HepG2 (cell line): ENCODE measurements around the gene RNU2-63P. TPM values are rescaled to one million over a fixed set of nuclear protein-coding genes. Genes with fewer than 3 reads are reported as not detected.
A peak's percentile ranks its signal among the peaks of the same experiment; 100 is the strongest.

Experiments used
- CC2D1A ChIP-seq: sonication (generic); formaldehyde crosslinking; IDR thresholded peaks from 2 replicates; pipeline ENCODE4 v1.8.1; 2023; ENCODE audit warnings: mild to moderate bottlenecking, missing genetic modification reagents
- CREB1 ChIP-seq, 2 experiments: fragments of 450-650 bp in 1 of 2; IDR thresholded peaks; 2 replicates each; pipeline ENCODE4 v1.6.1; 2016 to 2017; ENCODE audit warnings: control low read depth in 1 of 2, mild to moderate bottlenecking in 1 of 2, missing compliant biosample characterization in 1 of 2, missing genetic modification characterization in 1 of 2
- EZH2 ChIP-seq: conservative IDR thresholded peaks from 2 replicates; pipeline ENCODE4 v1.6.1; 2012; ENCODE audit warnings: mild to moderate bottlenecking, low read depth, low read length, moderate library complexity
- HOXD1 ChIP-seq: sonication (generic); formaldehyde crosslinking; IDR thresholded peaks from 2 replicates; pipeline ENCODE4 v1.5.0; 2020; ENCODE audit warnings: missing genetic modification reagents
- KDM1A ChIP-seq: IDR thresholded peaks from 2 replicates; pipeline ENCODE4 v1.6.1; 2016; ENCODE audit warnings: missing compliant biosample characterization
- KDM6A ChIP-seq: IDR thresholded peaks from 2 replicates; pipeline ENCODE4 v1.6.1; 2016; ENCODE audit warnings: low read depth
- MEIS1 ChIP-seq: sonication (generic); formaldehyde crosslinking; IDR thresholded peaks from 2 replicates; pipeline ENCODE4 v1.9.0; 2021; ENCODE audit warnings: mild to moderate bottlenecking, missing genetic modification reagents, moderate library complexity, borderline replicate concordance
- MEIS2 ChIP-seq: sonication (generic); formaldehyde crosslinking; IDR thresholded peaks from 2 replicates; pipeline ENCODE4 v1.9.0; 2021; ENCODE audit warnings: mild to moderate bottlenecking, missing genetic modification reagents
- MZF1 ChIP-seq: sonication (generic); formaldehyde crosslinking; IDR thresholded peaks from 2 replicates; pipeline ENCODE4 v1.8.1; 2023; ENCODE audit warnings: mild to moderate bottlenecking, missing genetic modification reagents, borderline replicate concordance
- PCBP2 ChIP-seq: fragments of 200-400 bp; formaldehyde crosslinking; optimal IDR thresholded peaks from 2 replicates; pipeline ENCODE3; 2018; ENCODE audit warnings: low read length, low read depth; ENCODE audit not compliant: poor library complexity, severe bottlenecking
- PHF21A ChIP-seq: sonication (generic); formaldehyde crosslinking; IDR thresholded peaks from 2 replicates; pipeline ENCODE4 v1.5.0; 2020; ENCODE audit warnings: mild to moderate bottlenecking, missing genetic modification reagents
- SATB2 ChIP-seq: sonication (generic); formaldehyde crosslinking; IDR thresholded peaks from 2 replicates; pipeline ENCODE4 v1.5.0; 2020; ENCODE audit warnings: missing genetic modification reagents
- SNAPC5 ChIP-seq: sonication (generic); formaldehyde crosslinking; IDR thresholded peaks from 2 replicates; pipeline ENCODE4 v1.8.1; 2023; ENCODE audit warnings: mild to moderate bottlenecking, missing genetic modification reagents, borderline replicate concordance
- TBP ChIP-seq: sonication (generic); formaldehyde crosslinking; IDR thresholded peaks from 2 replicates; pipeline ENCODE4 v1.5.0; 2020; ENCODE audit warnings: missing genetic modification reagents
- TEF ChIP-seq: sonication (generic); formaldehyde crosslinking; IDR thresholded peaks from 2 replicates; pipeline ENCODE4 v1.5.0; 2020; ENCODE audit warnings: missing genetic modification reagents
- ZIK1 ChIP-seq: sonication (generic); formaldehyde crosslinking; IDR thresholded peaks from 2 replicates; pipeline ENCODE4 v1.5.0; 2020; ENCODE audit warnings: mild to moderate bottlenecking, low read depth, missing genetic modification reagents, borderline replicate concordance
- ZKSCAN8 ChIP-seq: IDR thresholded peaks from 2 replicates; pipeline ENCODE4 v1.6.1; 2016; ENCODE audit warnings: borderline replicate concordance, missing genetic modification reagents, missing compliant biosample characterization
- ZNF230 ChIP-seq: sonication (generic); formaldehyde crosslinking; IDR thresholded peaks from 2 replicates; pipeline ENCODE4 v1.4.0; 2020; ENCODE audit warnings: mild to moderate bottlenecking, missing genetic modification reagents
- ZNF570 ChIP-seq: sonication (generic); formaldehyde crosslinking; IDR thresholded peaks from 2 replicates; pipeline ENCODE4 v1.4.0; 2020; ENCODE audit warnings: mild to moderate bottlenecking, missing genetic modification reagents, borderline replicate concordance
- ZNF687 ChIP-seq: sonication (generic); formaldehyde crosslinking; IDR thresholded peaks from 2 replicates; pipeline ENCODE4 v1.5.1; 2020; ENCODE audit warnings: mild to moderate bottlenecking, missing genetic modification reagents, moderate library complexity
- ZNF7 ChIP-seq: IDR thresholded peaks from 2 replicates; pipeline ENCODE4 v1.6.1; 2016; ENCODE audit warnings: missing biosample characterization, missing genetic modification reagents
- ZNF781 ChIP-seq: sonication (generic); formaldehyde crosslinking; IDR thresholded peaks from 2 replicates; pipeline ENCODE4 v1.5.1; 2020; ENCODE audit warnings: borderline replicate concordance, mild to moderate bottlenecking, missing genetic modification reagents; ENCODE audit errors: not compliant biosample characterization
- ZNF788 ChIP-seq: sonication (generic); formaldehyde crosslinking; IDR thresholded peaks from 2 replicates; pipeline ENCODE4 v1.5.0; 2020; ENCODE audit warnings: mild to moderate bottlenecking, missing genetic modification reagents, borderline replicate concordance
- polyA plus RNA-seq, 8 experiments: library from polyadenylated mRNA; depleted of rRNA in 3 of 8; stranded (reverse) in 7 of 8; unstranded in 1 of 8; fragments of >200 nt; fragmentation: Illumina TruSeq in 4 of 8; extraction: Trizol in 4 of 8; gene quantifications; 2 replicates each; pipeline versions ENCODE4 v1.2.1 to v1.2.3, GENCODE V29; 2011 to 2016; ENCODE audit warnings: low read depth in 4 of 8, missing spikeins in 1 of 8, mixed read lengths in 1 of 8; ENCODE audit not compliant: insufficient read depth in 1 of 8
- total RNA-seq, 5 experiments: library from RNA; depleted of rRNA; stranded (reverse); fragments of >200 nt; fragmentation: Illumina TruSeq; extraction: Trizol; gene quantifications; 2 replicates each; pipeline ENCODE4 v1.2.3, GENCODE V29; 2016; ENCODE audit warnings: low read depth in 1 of 5

Gene RNU2-63P
- total and polyA plus RNA-seq, 2 of the 13 experiments (the other 11 are each of a cell fraction or from before 2014, with no cell fraction given): 6.8 TPM; not detected in 1

GRCh38 chr2:88055371-88056128 lies 39.2 kb upstream of the RNU2-63P start, which contains the start of gene KRCC1 (continued):
- peak; percentile 96 for TF ChIP-seq ZIK1 (CRISPR knock-in tag)
- TF ChIP-seq PHF21A (CRISPR knock-in tag): peak; percentile 15; the same call in 1 of the 2 replicates
- peak; percentile 93 for TF ChIP-seq HOXD1 (CRISPR knock-in tag)
- TF ChIP-seq SATB2: 0 out of 2 replicates have a peak, but pooled peaks have one; percentile 31
- no peak for TF ChIP-seq KDM1A
- TF ChIP-seq ZNF687: peak; percentile 97
- TF ChIP-seq ZNF788 (CRISPR knock-in tag): peak; percentile 65; the same call in 1 of the 2 replicates
- peak; percentile 21; the same call in 1 of the 2 replicates for TF ChIP-seq SNAPC5 (CRISPR knock-in tag)
- TF ChIP-seq ZNF230 (CRISPR knock-in tag): peak; percentile 96
- no peak for TF ChIP-seq TEF (CRISPR knock-in tag)
- peak; percentile 13 for TF ChIP-seq PCBP2
- TF ChIP-seq CREB1 (IDR thresholded peaks at IDR 0.05): no peak
- TF ChIP-seq CREB1 (CRISPR knock-in tag; IDR thresholded peaks at IDR 0.05): no peak
- TF ChIP-seq KDM6A: no peak
- no peak for TF ChIP-seq ZNF781 (CRISPR knock-in tag)
- no peak for TF ChIP-seq TBP
- TF ChIP-seq MZF1 (CRISPR knock-in tag): no peak; the same call in 1 of the 2 replicates
- no peak for TF ChIP-seq CC2D1A (CRISPR knock-in tag)
- no peak for TF ChIP-seq ZKSCAN8 (CRISPR knock-in tag)
- no peak for TF ChIP-seq EZH2
- TF ChIP-seq MEIS1 (CRISPR knock-in tag): peak; percentile 84
- TF ChIP-seq ZNF7 (CRISPR knock-in tag): no peak; the same call in 1 of the 2 replicates
- TF ChIP-seq ZNF570 (CRISPR knock-in tag): 0 out of 2 replicates have a peak, but pooled peaks have one; percentile 68
- peak; percentile 81 for TF ChIP-seq MEIS2
